SJSA1 (cell line): ENCODE measurements around the gene NAT14. TPM values are rescaled to one million over a fixed set of nuclear protein-coding genes. Genes with fewer than 3 reads are reported as not detected.
"Not testable (repeated sequence)": the region's sequence is repeated elsewhere in the genome, so short reads cannot be mapped to it uniquely, and the experiment has no call there.

ENCODE experiments used
- DNase-seq, 2 experiments: peaks; one replicate each; pipeline ENCODE4 v3.0.0-alpha.2; 2015 to 2020; ENCODE audit warnings: low spot score in 2 of 2, low read depth in 1 of 2
- H3K27ac ChIP-seq: fragments of 250-450 bp; sonication (Bioruptor Pico); 2 replicates; pipeline ENCODE4 v1.5.1; 2020; ENCODE audit warnings: mild to moderate bottlenecking, moderate library complexity
- H3K27me3 ChIP-seq: fragments of 250-450 bp; sonication (Bioruptor Pico); replicated peaks from 2 replicates; pipeline ENCODE4 v1.5.1; 2020; ENCODE audit warnings: mild to moderate bottlenecking, moderate library complexity
- H3K36me3 ChIP-seq: fragments of 250-450 bp; sonication (Bioruptor Pico); 2 replicates; pipeline ENCODE4 v1.5.1; 2020; ENCODE audit warnings: mild to moderate bottlenecking
- H3K4me1 ChIP-seq: fragments of 250-450 bp; sonication (Bioruptor Pico); replicated peaks from 2 replicates; pipeline ENCODE4 v1.6.1; 2021; ENCODE audit warnings: mild to moderate bottlenecking
- H3K4me3 ChIP-seq: fragments of 250-450 bp; sonication (Bioruptor Pico); 2 replicates; pipeline ENCODE4 v1.5.1; 2020; ENCODE audit warnings: mild to moderate bottlenecking
- H3K9me3 ChIP-seq: fragments of 250-450 bp; sonication (Bioruptor Pico); replicated peaks from 2 replicates; pipeline ENCODE4 v1.5.1; 2020; ENCODE audit warnings: mild to moderate bottlenecking
- total RNA-seq: library from RNA; depleted of rRNA; stranded (reverse); fragments of >200 nt; shearing (Covaris generic); gene quantifications from 2 replicates; pipeline ENCODE4 v1.2.3, GENCODE V29; 2014

The NAT14 gene
- total RNA-seq, 1 experiment from 2014 or later, result 10.9 TPM

- peaks cover 13% of the 10 kb centered on the region for H3K4me1 ChIP-seq
- H3K36me3 ChIP-seq, result no peaks in the 10 kb centered on the region
- no peak for DNase-seq
- H3K9me3 ChIP-seq, result no peaks in the 10 kb centered on the region
- no peak overlapping the region for H3K27ac ChIP-seq
- H3K27me3 ChIP-seq, result peaks cover 3% of the 10 kb centered on the region; the same call in 1 of the 2 replicates
- H3K4me3 ChIP-seq, result no peak overlapping the region
Measured at GRCh38 chr19:55491546-55492360, 6.8 kb downstream of the NAT14 start.

DNA sequence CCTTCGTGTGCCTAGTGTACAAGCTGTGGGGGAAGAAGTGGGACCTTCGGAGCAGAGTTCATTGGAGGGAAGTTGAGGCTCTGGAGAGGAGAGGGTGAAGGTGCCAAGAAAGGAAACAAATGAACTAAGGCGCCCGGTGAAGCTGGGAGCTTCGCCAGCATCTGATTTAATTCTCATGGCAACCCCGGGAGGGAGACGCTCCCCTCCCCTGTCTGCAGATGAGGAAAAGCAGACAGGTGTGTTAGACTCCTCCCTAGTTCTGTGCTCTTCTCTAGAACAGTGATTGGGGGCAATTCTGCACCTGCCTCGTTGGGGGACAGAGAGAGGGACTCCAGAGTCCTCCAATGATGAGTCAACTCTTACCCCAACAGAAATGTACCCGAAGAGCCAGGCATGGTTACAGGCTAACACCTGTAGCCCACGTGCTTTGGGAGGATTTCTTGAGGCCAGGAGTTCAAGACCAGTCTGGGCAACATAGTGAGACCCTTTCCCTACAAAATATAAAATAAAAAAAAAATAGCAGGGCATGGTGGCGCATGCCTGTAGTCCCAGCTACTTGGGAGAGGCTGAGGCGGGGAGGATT lies 7.5 kb downstream of the NAT14 start:
- no peak overlapping the region for H3K4me3 ChIP-seq
- no peaks in the 10 kb centered on the region for H3K36me3 ChIP-seq
- peaks cover 6% of the 10 kb centered on the region for H3K4me1 ChIP-seq
- no peaks in the 10 kb centered on the region for H3K9me3 ChIP-seq
- DNase-seq, result no peak
- H3K27ac ChIP-seq, result no peak overlapping the region
- peaks cover 3% of the 10 kb centered on the region; the same call in 1 of the 2 replicates for H3K27me3 ChIP-seq

- Histone ChIP-seq H3K4me3 (no peak overlapping the region), H3K27ac (no peak overlapping the region), H3K27me3 (peaks cover 3% of the 10 kb centered on the region; the same call in 1 of the 2 replicates), H3K36me3 (no peaks in the 10 kb centered on the region), H3K9me3 (no peaks in the 10 kb centered on the region), H3K4me1 (no peaks in the 10 kb centered on the region; the same call in 1 of the 2 replicates)
- no peak for DNase-seq
Measured at GRCh38 chr19:55493052-55493644, 8.2 kb downstream of the NAT14 start.

DNA sequence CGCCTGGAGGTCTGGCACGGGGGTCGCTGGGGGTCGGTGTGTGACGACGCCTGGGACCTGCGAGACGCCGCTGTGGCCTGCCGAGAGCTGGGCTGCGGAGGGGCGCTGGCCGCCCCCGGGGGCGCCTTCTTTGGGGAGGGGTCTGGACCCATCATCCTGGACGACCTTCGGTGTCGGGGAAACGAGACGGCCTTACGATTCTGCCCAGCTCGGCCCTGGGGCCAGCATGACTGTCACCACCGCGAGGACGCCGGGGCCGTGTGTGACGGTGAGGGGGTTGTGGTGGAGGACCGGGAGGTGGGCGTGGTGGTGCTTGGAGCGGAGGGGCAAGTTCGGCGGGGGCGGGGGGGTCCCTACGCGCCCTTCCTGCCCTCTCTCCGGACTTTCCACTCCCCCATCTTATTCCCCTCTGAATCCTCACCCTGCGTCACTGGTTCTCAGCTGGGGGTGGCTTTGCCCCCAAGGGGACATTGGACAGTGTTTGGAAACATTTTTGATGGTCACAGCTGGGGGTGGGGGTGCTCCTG lies 8.7 kb downstream of the NAT14 start:
- Histone ChIP-seq H3K27ac (no peak overlapping the region), H3K4me3 (no peak overlapping the region)

GRCh38 chr19:55494172-55494761 lies 9.3 kb downstream of the NAT14 start:
- Histone ChIP-seq H3K27me3 (peaks cover 3% of the 10 kb centered on the region; the same call in 1 of the 2 replicates), H3K4me1 (no peaks in the 10 kb centered on the region; the same call in 1 of the 2 replicates), H3K27ac (no peak overlapping the region), H3K36me3 (no peaks in the 10 kb centered on the region), H3K9me3 (no peaks in the 10 kb centered on the region), H3K4me3 (no peak overlapping the region)
- DNase-seq, result no peak

More for the DNA sequence above, 8.7 kb downstream of the NAT14 start:
- Histone ChIP-seq H3K9me3 (no peaks in the 10 kb centered on the region), H3K36me3 (no peaks in the 10 kb centered on the region), H3K4me1 (no peaks in the 10 kb centered on the region; the same call in 1 of the 2 replicates), H3K27me3 (peaks cover 3% of the 10 kb centered on the region; the same call in 1 of the 2 replicates)
- no peak for DNase-seq

GRCh38 chr19:55495646-55496349 lies 10.8 kb downstream of the NAT14 start:
- Histone ChIP-seq H3K27ac (no peak overlapping the region), H3K27me3 (peaks cover 3% of the 10 kb centered on the region; the same call in 1 of the 2 replicates), H3K4me1 (no peaks in the 10 kb centered on the region; the same call in 1 of the 2 replicates), H3K36me3 (no peaks in the 10 kb centered on the region), H3K4me3 (no peak overlapping the region), H3K9me3 (no peaks in the 10 kb centered on the region)
- no peak for DNase-seq

GRCh38 chr19:55496820-55497219 lies 11.8 kb downstream of the NAT14 start:
- H3K4me1 ChIP-seq, H3K9me3 ChIP-seq, H3K27ac ChIP-seq, H3K27me3 ChIP-seq, H3K36me3 ChIP-seq, H3K4me3 ChIP-seq, DNase-seq: not testable (repeated sequence)

- Histone ChIP-seq H3K4me1 (no peaks in the 10 kb centered on the region; the same call in 1 of the 2 replicates), H3K27ac (no peak overlapping the region), H3K36me3 (no peaks in the 10 kb centered on the region), H3K4me3 (no peak overlapping the region), H3K27me3 (peaks cover 3% of the 10 kb centered on the region; the same call in 1 of the 2 replicates), H3K9me3 (no peaks in the 10 kb centered on the region; the same call in 1 of the 2 replicates)
- DNase-seq, result no peak
Measured at GRCh38 chr19:55497763-55498162, 12.8 kb downstream of the NAT14 start.

DNA sequence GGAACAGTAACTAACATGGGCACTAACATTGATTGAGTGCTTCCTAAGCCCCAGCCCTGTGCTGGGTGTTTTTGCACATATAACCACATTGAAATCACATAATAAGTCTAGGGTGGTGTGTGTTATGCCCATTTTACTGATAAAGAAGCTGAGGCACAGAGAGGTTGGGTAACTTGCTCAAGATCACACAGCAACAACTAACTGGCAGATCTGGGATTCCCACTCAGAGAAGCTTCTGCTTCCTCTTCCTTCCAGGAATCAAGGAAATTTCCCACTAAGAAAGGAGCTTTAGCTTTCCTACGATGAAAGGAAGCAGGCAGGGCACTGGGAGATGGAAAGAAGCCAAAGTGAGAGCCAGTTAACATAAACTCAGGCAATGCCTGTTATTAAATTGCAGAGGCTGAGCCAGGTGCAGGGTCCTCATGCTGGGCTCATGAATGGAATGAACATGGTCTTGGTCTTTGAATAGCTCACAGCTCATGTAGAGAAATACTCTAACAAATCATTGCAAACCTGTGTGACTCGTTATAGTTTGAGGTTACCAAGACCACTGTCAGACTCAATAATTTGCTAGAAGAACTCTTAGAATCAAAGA lies 13.4 kb downstream of the NAT14 start:
- Histone ChIP-seq H3K4me3 (no peak overlapping the region), H3K9me3 (peaks cover 5% of the 10 kb centered on the region), H3K36me3 (no peaks in the 10 kb centered on the region), H3K27me3 (peaks cover 3% of the 10 kb centered on the region; the same call in 1 of the 2 replicates), H3K4me1 (peaks cover 1% of the 10 kb centered on the region), H3K27ac (no peak overlapping the region)
- DNase-seq, result no peak

- peaks cover 5% of the 10 kb centered on the region for H3K4me1 ChIP-seq
- no peak overlapping the region for H3K4me3 ChIP-seq
- H3K9me3 ChIP-seq, result peaks cover 7% of the 10 kb centered on the region
- no peak for DNase-seq
- H3K27ac ChIP-seq, result no peak overlapping the region
- no peaks in the 10 kb centered on the region for H3K36me3 ChIP-seq
- no peaks in the 10 kb centered on the region; the same call in 1 of the 2 replicates for H3K27me3 ChIP-seq
Measured at GRCh38 chr19:55500368-55500952, 15.5 kb downstream of the NAT14 start.

DNA sequence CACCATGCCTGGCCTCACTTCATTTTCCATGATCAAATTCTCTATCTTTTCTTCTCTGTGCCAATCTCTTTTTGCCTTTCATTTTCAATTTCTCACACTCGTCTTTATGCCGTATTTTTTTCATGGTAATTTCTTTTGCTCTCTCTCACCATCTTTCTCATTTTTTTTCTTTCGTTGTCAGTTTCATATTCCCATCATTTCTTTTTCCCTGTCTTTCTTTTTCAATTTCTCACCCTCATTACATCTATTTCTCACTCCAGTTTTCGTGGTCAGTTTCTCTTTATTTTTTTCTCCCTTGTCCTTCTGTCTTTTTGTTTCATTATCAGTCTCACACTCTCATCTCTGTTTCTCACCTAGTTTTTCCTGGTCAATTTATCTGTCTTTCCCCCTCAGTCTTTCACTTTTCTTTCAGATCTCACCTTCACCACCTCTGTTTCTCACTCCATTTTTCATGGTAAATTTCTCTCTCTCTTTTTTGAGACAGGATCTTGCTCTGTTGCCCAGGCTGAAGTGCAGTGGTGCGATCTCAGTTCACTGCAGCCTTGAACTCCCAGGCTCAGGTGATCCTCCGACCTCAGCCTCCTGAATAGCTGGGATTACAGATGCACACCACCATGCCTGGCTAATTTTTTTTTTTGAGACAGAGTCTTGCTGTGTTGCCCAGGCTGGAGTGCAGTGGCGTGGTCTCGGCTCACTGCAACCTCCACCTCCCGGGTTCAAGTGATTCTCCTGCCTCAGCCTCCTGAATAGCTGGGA lies 17.4 kb downstream of the NAT14 start:
- H3K27me3 ChIP-seq, result no peaks in the 10 kb centered on the region
- H3K4me1 ChIP-seq, result peaks cover 5% of the 10 kb centered on the region
- H3K9me3 ChIP-seq, result peaks cover 7% of the 10 kb centered on the region
- DNase-seq, result no peak
- H3K36me3 ChIP-seq, result no peaks in the 10 kb centered on the region
- H3K27ac ChIP-seq, result no peak overlapping the region
- no peak overlapping the region for H3K4me3 ChIP-seq

GRCh38 chr19:55503157-55503501 lies 18.1 kb downstream of the NAT14 start:
- Histone ChIP-seq H3K4me1 (peaks cover 5% of the 10 kb centered on the region), H3K36me3 (no peaks in the 10 kb centered on the region), H3K4me3 (no peak overlapping the region), H3K9me3 (peaks cover 7% of the 10 kb centered on the region), H3K27me3 (no peaks in the 10 kb centered on the region), H3K27ac (no peak overlapping the region)
- DNase-seq, result no peak
